Thoracic aorta (tissue), 2 donors: ENCODE measurements around the gene ULBP2. TPM values are rescaled to one million over a fixed set of nuclear protein-coding genes. Genes with fewer than 3 reads are reported as not detected.
"Not testable (repeated sequence)": the region's sequence is repeated elsewhere in the genome, so short reads cannot be mapped to it uniquely, and the experiment has no call there.

Source experiments
- ATAC-seq: fragments of 150-250 bp; one replicate; pipeline ENCODE4 v1.8.0; 2017; ENCODE audit warnings: low read depth; ENCODE audit not compliant: insufficient number of reproducible peaks, low FRiP score
- DNase-seq: peaks from one replicate; pipeline ENCODE4 v3.0.0-alpha.2; 2020; ENCODE audit warnings: low spot score
- H3K27ac ChIP-seq, 2 donors: fragments of 200-600 bp; sonication (generic); 1 replicate in 1 of 2; 2 replicates in 1 of 2; pipeline ENCODE4 v1.5.1; 2016; ENCODE audit warnings: mild to moderate bottlenecking in 2 of 2, moderate library complexity in 2 of 2
- H3K27me3 ChIP-seq: fragments of 200-600 bp; sonication (generic); replicated peaks from 2 replicates; pipeline ENCODE4 v1.6.0; 2016; ENCODE audit warnings: mild to moderate bottlenecking; ENCODE audit not compliant: insufficient read depth
- H3K36me3 ChIP-seq: fragments of 200-600 bp; sonication (generic); one replicate; pipeline ENCODE4 v1.5.1; 2016
- H3K4me1 ChIP-seq, 2 donors: fragments of 200-600 bp; sonication (generic); 1 replicate in 1 of 2; 2 replicates in 1 of 2; pipeline versions ENCODE4 v1.5.1 to v1.6.0; 2016; ENCODE audit warnings: low read depth in 2 of 2, mild to moderate bottlenecking in 1 of 2; ENCODE audit not compliant: control insufficient read depth in 1 of 2
- H3K4me3 ChIP-seq: fragments of 200-600 bp; sonication (generic); 2 replicates; pipeline ENCODE4 v1.5.1; 2016; ENCODE audit warnings: mild to moderate bottlenecking
- H3K9me3 ChIP-seq: fragments of 200-600 bp; sonication (generic); 2 replicates; pipeline ENCODE4 v1.5.1; 2016
- total RNA-seq, 2 donors: library from RNA; depleted of rRNA; stranded (reverse); fragments of >200 nt; gene quantifications; one replicate each; pipeline versions ENCODE4 v1.1.0 to v1.2.3, GENCODE V29; 2016
- TF ChIP-seq, protein P1 (sequence below): fragments of 200-600 bp; sonication (generic); IDR thresholded peaks from one replicate; pipeline ENCODE4 v1.5.1; 2019; ENCODE audit warnings: antibody characterized with exemption

The ULBP2 gene
- total RNA-seq, 2 donors from 2014 or later = 0.41 TPM; not detected in 1

GRCh38 chr6:149909701-149910470 lies 31.9 kb upstream of the ULBP2 start:
- DNase-seq (no peak), ATAC-seq (no peak)
- H3K4me1 ChIP-seq = no peaks in the 10 kb centered on the region
- no peak overlapping the region for H3K4me3 ChIP-seq
- H3K9me3 ChIP-seq = no peaks in the 10 kb centered on the region
- TF ChIP-seq, protein P1, sequence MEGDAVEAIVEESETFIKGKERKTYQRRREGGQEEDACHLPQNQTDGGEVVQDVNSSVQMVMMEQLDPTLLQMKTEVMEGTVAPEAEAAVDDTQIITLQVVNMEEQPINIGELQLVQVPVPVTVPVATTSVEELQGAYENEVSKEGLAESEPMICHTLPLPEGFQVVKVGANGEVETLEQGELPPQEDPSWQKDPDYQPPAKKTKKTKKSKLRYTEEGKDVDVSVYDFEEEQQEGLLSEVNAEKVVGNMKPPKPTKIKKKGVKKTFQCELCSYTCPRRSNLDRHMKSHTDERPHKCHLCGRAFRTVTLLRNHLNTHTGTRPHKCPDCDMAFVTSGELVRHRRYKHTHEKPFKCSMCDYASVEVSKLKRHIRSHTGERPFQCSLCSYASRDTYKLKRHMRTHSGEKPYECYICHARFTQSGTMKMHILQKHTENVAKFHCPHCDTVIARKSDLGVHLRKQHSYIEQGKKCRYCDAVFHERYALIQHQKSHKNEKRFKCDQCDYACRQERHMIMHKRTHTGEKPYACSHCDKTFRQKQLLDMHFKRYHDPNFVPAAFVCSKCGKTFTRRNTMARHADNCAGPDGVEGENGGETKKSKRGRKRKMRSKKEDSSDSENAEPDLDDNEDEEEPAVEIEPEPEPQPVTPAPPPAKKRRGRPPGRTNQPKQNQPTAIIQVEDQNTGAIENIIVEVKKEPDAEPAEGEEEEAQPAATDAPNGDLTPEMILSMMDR = no peak
- H3K27ac ChIP-seq = no peak overlapping the region
- no peaks in the 10 kb centered on the region for H3K27me3 ChIP-seq
- H3K36me3 ChIP-seq = no peaks in the 10 kb centered on the region

GRCh38 chr6:149910721-149911151 lies 31.1 kb upstream of the ULBP2 start:
- TF ChIP-seq, protein P1 = no peak
- DNase-seq (no peak), ATAC-seq (no peak)

GRCh38 chr6:149912680-149913079 lies 29.1 kb upstream of the ULBP2 start:
- not testable (repeated sequence) for H3K36me3 ChIP-seq, ATAC-seq, H3K27me3 ChIP-seq, DNase-seq, H3K27ac ChIP-seq, H3K9me3 ChIP-seq, H3K4me1 ChIP-seq, H3K4me3 ChIP-seq

More at GRCh38 chr6:149910721-149911151, 31.1 kb upstream of the ULBP2 start:
- Histone ChIP-seq H3K9me3 (no peaks in the 10 kb centered on the region), H3K4me1 (no peaks in the 10 kb centered on the region), H3K4me3 (no peak overlapping the region), H3K27me3 (no peaks in the 10 kb centered on the region), H3K36me3 (no peaks in the 10 kb centered on the region), H3K27ac (no peak overlapping the region)

DNA sequence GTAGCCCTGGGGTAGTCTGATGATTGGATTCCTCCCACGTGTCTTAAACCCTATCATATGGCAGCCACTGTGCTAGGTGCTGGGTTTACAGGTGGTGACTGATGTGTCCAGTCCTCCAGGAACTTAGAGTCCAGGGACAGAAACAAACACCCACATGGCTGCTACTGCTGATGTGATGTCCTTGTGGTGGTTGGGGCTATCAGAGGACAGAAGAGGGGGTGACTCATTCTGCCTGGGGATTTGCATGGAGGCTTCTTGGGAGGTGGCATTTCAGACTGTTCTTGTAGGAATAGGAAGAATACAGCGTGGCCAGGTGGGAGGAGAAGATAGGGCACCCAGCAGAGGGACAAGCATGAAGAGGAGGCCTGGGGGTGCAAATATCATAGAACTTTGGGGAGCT lies 28.7 kb upstream of the ULBP2 start:
- H3K27ac ChIP-seq = no peak overlapping the region
- no peak overlapping the region for H3K4me3 ChIP-seq
- no peaks in the 10 kb centered on the region for H3K9me3 ChIP-seq
- DNase-seq = no peak
- TF ChIP-seq, protein P1 = no peak
- no peaks in the 10 kb centered on the region for H3K4me1 ChIP-seq
- no peaks in the 10 kb centered on the region for H3K27me3 ChIP-seq
- H3K36me3 ChIP-seq = no peaks in the 10 kb centered on the region
- no peak for ATAC-seq

GRCh38 chr6:149913540-149914240 lies 28.1 kb upstream of the ULBP2 start:
- no peaks in the 10 kb centered on the region for H3K36me3 ChIP-seq
- TF ChIP-seq, protein P1 = no peak
- H3K4me1 ChIP-seq = no peaks in the 10 kb centered on the region
- H3K27me3 ChIP-seq = no peaks in the 10 kb centered on the region
- no peak overlapping the region for H3K27ac ChIP-seq
- no peak for DNase-seq
- no peaks in the 10 kb centered on the region for H3K9me3 ChIP-seq
- no peak overlapping the region for H3K4me3 ChIP-seq
- ATAC-seq = no peak
